Measurements from ENCODE around the gene TRAT1. TPM values are rescaled to one million over a fixed set of nuclear protein-coding genes. Genes with fewer than 3 reads are reported as not detected.

The TRAT1 gene, protein sequence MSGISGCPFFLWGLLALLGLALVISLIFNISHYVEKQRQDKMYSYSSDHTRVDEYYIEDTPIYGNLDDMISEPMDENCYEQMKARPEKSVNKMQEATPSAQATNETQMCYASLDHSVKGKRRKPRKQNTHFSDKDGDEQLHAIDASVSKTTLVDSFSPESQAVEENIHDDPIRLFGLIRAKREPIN
- under 1 TPM in 3 of 4 donors, not detected in 1; 0.18 to 0.31 (median 0.20) TPM for total RNA-seq
- not detected for polyA plus RNA-seq
- long read RNA-seq, donor 1, partial matches to known transcripts = 0 of 1 reads
- long read RNA-seq, donor 1, other reads (novel, unspliced or antisense) = 0 of 1 reads
- long read RNA-seq, donor 2 = 0 reads
- long read RNA-seq, donor 3 = 0 reads
- long read RNA-seq, donor 4 = 0 reads

- intact Hi-C loops (cut with DNase I) = no loop called here
- no peaks in the 10 kb centered on the region for H3K27me3 ChIP-seq (ENCODE audit: control insufficient read depth, insufficient read depth)
- no peak within 1 kb of the TSS for H3K4me3 ChIP-seq (ENCODE audit: low read length)
- 53% methylated on average over 6 of the region's 6 CpGs for WGBS
- DNase-seq (no peak), ATAC-seq (no peak)
- H3K27ac ChIP-seq (ENCODE audit: low read length) = no peak within 1 kb of the TSS
- no peaks in the 10 kb centered on the region for H3K9me3 ChIP-seq (ENCODE audit: control insufficient read depth, low read length)
- H3K4me1 ChIP-seq (ENCODE audit: control insufficient read depth, insufficient read depth, low read length) = no peaks in the 10 kb centered on the region
Measured at GRCh38 chr3:108822123-108822897, at the start of gene TRAT1. Gene TRAT1, plus strand, starts transcription at chr3:108822786. Its CDS starts 142 bp downstream, at chr3:108822928.

DNA sequence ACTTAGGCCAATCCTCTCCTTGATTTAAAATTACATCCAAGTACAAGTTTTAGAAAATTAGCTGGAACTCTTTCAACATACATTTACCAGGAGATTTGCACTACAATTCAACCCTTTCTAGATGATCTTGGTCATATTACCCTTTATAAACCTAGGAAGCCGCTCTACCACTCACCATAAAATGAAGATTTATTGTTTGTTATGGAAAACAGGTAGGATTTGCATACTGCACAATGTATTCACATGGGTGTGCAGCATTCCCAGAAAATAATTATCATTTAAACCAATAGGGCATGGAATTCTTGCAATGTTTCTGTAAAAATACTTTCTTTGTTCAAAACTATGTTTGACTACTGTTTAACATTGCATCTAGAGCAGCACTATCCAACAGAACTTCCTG lies 46.9 kb upstream of the TRAT1 start:
- no peak for ATAC-seq
- intact Hi-C loops (cut with DNase I) = no loop called here

GRCh38 chr3:108779496-108779895 lies 43.1 kb upstream of the TRAT1 start:
- WGBS = 83% methylated on average over 3 of the region's 3 CpGs

More for the DNA sequence above, 46.9 kb upstream of the TRAT1 start:
- no peaks in the 10 kb centered on the region for H3K27me3 ChIP-seq (ENCODE audit: control insufficient read depth, insufficient read depth)
- no peak overlapping the region for H3K4me3 ChIP-seq (ENCODE audit: low read length)
- no peak overlapping the region for H3K27ac ChIP-seq (ENCODE audit: low read length)
- WGBS = 71% methylated on average over 1 of the region's 1 CpG
- DNase-seq = no peak
- H3K9me3 ChIP-seq (ENCODE audit: control insufficient read depth, low read length) = no peaks in the 10 kb centered on the region
- H3K4me1 ChIP-seq (ENCODE audit: control insufficient read depth, insufficient read depth, low read length) = no peaks in the 10 kb centered on the region

GRCh38 chr3:108780235-108780634 lies 42.4 kb upstream of the TRAT1 start:
- DNase-seq (peak in 1 of 3 donors; percentile 34), ATAC-seq (no peak)
- no peak overlapping the region for H3K27ac ChIP-seq (ENCODE audit: low read length)
- 81% methylated on average over 4 of the region's 4 CpGs for WGBS
- H3K4me1 ChIP-seq (ENCODE audit: control insufficient read depth, insufficient read depth, low read length) = no peaks in the 10 kb centered on the region
- intact Hi-C loops (cut with DNase I) = no loop called here
- H3K9me3 ChIP-seq (ENCODE audit: control insufficient read depth, low read length) = no peaks in the 10 kb centered on the region
- no peaks in the 10 kb centered on the region for H3K27me3 ChIP-seq (ENCODE audit: control insufficient read depth, insufficient read depth)
- no peak overlapping the region for H3K4me3 ChIP-seq (ENCODE audit: low read length)

More at GRCh38 chr3:108779496-108779895, 43.1 kb upstream of the TRAT1 start:
- ATAC-seq = no peak
- intact Hi-C loops (cut with DNase I) = no loop called here
- DNase-seq = no peak
- H3K27ac ChIP-seq (ENCODE audit: low read length) = no peak overlapping the region
- no peaks in the 10 kb centered on the region for H3K4me1 ChIP-seq (ENCODE audit: control insufficient read depth, insufficient read depth, low read length)
- no peaks in the 10 kb centered on the region for H3K9me3 ChIP-seq (ENCODE audit: control insufficient read depth, low read length)
- H3K4me3 ChIP-seq (ENCODE audit: low read length) = no peak overlapping the region
- no peaks in the 10 kb centered on the region for H3K27me3 ChIP-seq (ENCODE audit: control insufficient read depth, insufficient read depth)

DNA sequence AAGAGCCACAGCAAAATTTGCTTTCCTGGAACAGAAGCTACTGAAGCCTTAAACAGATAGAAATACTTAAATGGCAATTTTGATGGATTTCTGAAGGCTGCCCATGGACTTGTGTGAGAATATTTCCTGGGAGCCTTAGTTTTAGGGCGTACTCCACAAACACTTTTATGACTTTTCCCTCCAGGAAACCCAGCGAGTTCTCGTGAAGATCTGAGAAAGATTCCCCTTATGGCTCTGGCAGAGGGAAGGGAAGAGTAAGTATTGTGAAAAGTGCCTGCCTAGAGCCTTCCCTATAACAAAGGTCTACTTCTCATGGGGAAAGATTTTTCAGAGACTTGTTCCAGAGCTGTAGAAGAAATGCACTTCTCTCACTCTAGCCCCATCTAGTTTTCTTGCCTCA lies 31.1 kb upstream of the TRAT1 start:
- H3K27ac ChIP-seq (ENCODE audit: low read length) = no peak overlapping the region
- no peaks in the 10 kb centered on the region for H3K9me3 ChIP-seq (ENCODE audit: control insufficient read depth, low read length)
- intact Hi-C loops (cut with DNase I) = no loop called here
- no peaks in the 10 kb centered on the region for H3K4me1 ChIP-seq (ENCODE audit: control insufficient read depth, insufficient read depth, low read length)
- DNase-seq (no peak), ATAC-seq (no peak)
- WGBS = 59% methylated on average over 3 of the region's 3 CpGs
- H3K27me3 ChIP-seq (ENCODE audit: control insufficient read depth, insufficient read depth) = no peaks in the 10 kb centered on the region
- H3K4me3 ChIP-seq (ENCODE audit: low read length) = no peak overlapping the region

- DNase-seq (no peak), ATAC-seq (no peak)
- H3K9me3 ChIP-seq (ENCODE audit: control insufficient read depth, low read length) = no peaks in the 10 kb centered on the region
- H3K4me1 ChIP-seq (ENCODE audit: control insufficient read depth, insufficient read depth, low read length) = no peaks in the 10 kb centered on the region
- no peaks in the 10 kb centered on the region for H3K27me3 ChIP-seq (ENCODE audit: control insufficient read depth, insufficient read depth)
- intact Hi-C loops (cut with DNase I) = no loop called here
- H3K4me3 ChIP-seq (ENCODE audit: low read length) = no peak overlapping the region
- whole genome bisulfite sequencing = 84% methylated on average over 2 of the region's 2 CpGs
- no peak overlapping the region for H3K27ac ChIP-seq (ENCODE audit: low read length)
Measured at GRCh38 chr3:108804437-108804836, 18.1 kb upstream of the TRAT1 start.

GRCh38 chr3:108804966-108805365 lies 17.6 kb upstream of the TRAT1 start:
- H3K4me3 ChIP-seq (ENCODE audit: low read length) = no peak overlapping the region
- no peaks in the 10 kb centered on the region for H3K4me1 ChIP-seq (ENCODE audit: control insufficient read depth, insufficient read depth, low read length)
- 82% methylated on average over 4 of the region's 4 CpGs for WGBS
- DNase-seq (no peak), ATAC-seq (no peak)
- no peak overlapping the region for H3K27ac ChIP-seq (ENCODE audit: low read length)
- no peaks in the 10 kb centered on the region for H3K27me3 ChIP-seq (ENCODE audit: control insufficient read depth, insufficient read depth)
- intact Hi-C loops (cut with DNase I) = no loop called here
- H3K9me3 ChIP-seq (ENCODE audit: control insufficient read depth, low read length) = no peaks in the 10 kb centered on the region

DNA sequence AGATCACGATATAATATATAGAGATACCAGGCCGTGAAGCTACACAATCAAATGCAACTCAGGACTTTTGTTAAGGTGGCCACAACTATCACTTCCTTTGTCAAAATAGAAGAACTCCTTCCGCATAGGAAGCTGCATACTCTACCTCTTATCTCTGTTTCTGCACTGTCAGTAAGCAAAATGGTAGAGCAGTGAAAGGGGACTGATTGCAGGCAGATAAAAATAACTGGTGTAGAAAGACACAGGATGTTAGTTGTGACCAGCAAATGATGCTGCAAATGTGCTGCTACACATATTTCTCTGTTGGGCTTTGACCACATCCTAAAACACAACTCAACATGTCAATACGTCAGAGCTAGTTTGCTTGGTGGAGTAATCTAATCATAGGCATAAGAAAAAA lies 16.3 kb upstream of the TRAT1 start:
- DNase-seq (no peak), ATAC-seq (no peak)
- H3K4me3 ChIP-seq (ENCODE audit: low read length) = no peak overlapping the region
- no peaks in the 10 kb centered on the region for H3K4me1 ChIP-seq (ENCODE audit: control insufficient read depth, insufficient read depth, low read length)
- H3K27me3 ChIP-seq (ENCODE audit: control insufficient read depth, insufficient read depth) = no peaks in the 10 kb centered on the region
- H3K27ac ChIP-seq (ENCODE audit: low read length) = no peak overlapping the region
- H3K9me3 ChIP-seq (ENCODE audit: control insufficient read depth, low read length) = no peaks in the 10 kb centered on the region
- WGBS = 52% methylated on average over 4 of the region's 4 CpGs
- intact Hi-C loops (cut with DNase I) = no loop called here

- 20% methylated on average over 2 of the region's 2 CpGs for WGBS
- ATAC-seq = no peak
- intact Hi-C loops (cut with DNase I) = no loop called here
Measured at GRCh38 chr3:108818404-108818803, 4.2 kb upstream of the TRAT1 start.

DNA sequence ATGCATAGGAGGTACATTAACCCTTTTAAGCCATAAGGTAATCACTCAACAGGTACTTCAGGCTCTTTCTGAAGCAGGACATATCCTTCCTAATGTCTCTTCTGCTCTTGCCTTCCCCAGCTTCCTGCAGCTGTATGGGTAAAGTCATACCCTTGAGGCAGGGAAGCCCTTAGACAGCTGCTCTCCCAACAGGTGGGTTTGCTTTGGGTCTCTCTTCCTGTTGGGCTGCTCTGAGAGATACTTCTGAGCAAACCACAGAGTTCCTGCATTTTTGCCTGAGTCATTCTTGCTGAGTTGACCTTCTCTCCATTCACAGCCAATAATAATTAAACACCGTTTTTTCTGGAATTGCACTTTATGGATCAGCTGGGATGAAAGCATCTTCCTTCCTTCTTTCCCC lies 2.0 kb upstream of the TRAT1 start:
- ATAC-seq = no peak
- no peak for DNase-seq
- intact Hi-C loops (cut with DNase I) = no loop called here
- Histone ChIP-seq H3K27ac (ENCODE audit: low read length) (no peak overlapping the region), H3K4me1 (ENCODE audit: control insufficient read depth, insufficient read depth, low read length) (no peaks in the 10 kb centered on the region), H3K9me3 (ENCODE audit: control insufficient read depth, low read length) (no peaks in the 10 kb centered on the region), H3K4me3 (ENCODE audit: low read length) (no peak overlapping the region), H3K27me3 (ENCODE audit: control insufficient read depth, insufficient read depth) (no peaks in the 10 kb centered on the region)
- 89% methylated on average over 1 of the region's 1 CpG for WGBS

More at GRCh38 chr3:108818404-108818803, 4.2 kb upstream of the TRAT1 start:
- no peak for DNase-seq
- H3K27me3 ChIP-seq (ENCODE audit: control insufficient read depth, insufficient read depth) = no peaks in the 10 kb centered on the region
- H3K4me3 ChIP-seq (ENCODE audit: low read length) = no peak overlapping the region
- no peak overlapping the region for H3K27ac ChIP-seq (ENCODE audit: low read length)
- no peaks in the 10 kb centered on the region for H3K9me3 ChIP-seq (ENCODE audit: control insufficient read depth, low read length)
- H3K4me1 ChIP-seq (ENCODE audit: control insufficient read depth, insufficient read depth, low read length) = no peaks in the 10 kb centered on the region

GRCh38 chr3:108823227-108823626 lies 641 bp downstream of the TRAT1 start:
- Histone ChIP-seq H3K4me3 (ENCODE audit: low read length) (no peak overlapping the region), H3K27me3 (ENCODE audit: control insufficient read depth, insufficient read depth) (no peaks in the 10 kb centered on the region), H3K27ac (ENCODE audit: low read length) (no peak overlapping the region), H3K9me3 (ENCODE audit: control insufficient read depth, low read length) (no peaks in the 10 kb centered on the region), H3K4me1 (ENCODE audit: control insufficient read depth, insufficient read depth, low read length) (no peaks in the 10 kb centered on the region)
- WGBS = 84% methylated on average over 2 of the region's 2 CpGs
- ATAC-seq (no peak), DNase-seq (no peak)
- intact Hi-C loops (cut with DNase I) = no loop called here
